Adrenal gland (tissue), 12 donors: Measurements from ENCODE around the gene CMBL. TPM values are rescaled to one million over a fixed set of nuclear protein-coding genes. Genes with fewer than 3 reads are reported as not detected.

ENCODE experiments used
- DNase-seq, 7 donors: peaks; one replicate each; pipeline ENCODE4 v3.0.0-alpha.2; 2019 to 2020
- H3K27ac ChIP-seq, 5 donors: fragments of 200-600 bp; sonication (generic) in 4 of 5; 1 replicate in 3 of 5; 2 replicates in 2 of 5; pipeline versions ENCODE4 v1.5.1 to v1.8.0; 2016 to 2020; ENCODE audit warnings: mild to moderate bottlenecking in 1 of 5
- H3K27me3 ChIP-seq: fragments of 200-600 bp; 2 replicates; pipeline ENCODE4 v1.8.0; 2021
- H3K36me3 ChIP-seq, 2 donors: fragments of 200-600 bp; replicated peaks in 1 of 2; 1 replicate in 1 of 2; 2 replicates in 1 of 2; pipeline versions ENCODE4 v1.5.1 to v1.8.0; 2018 to 2022
- H3K4me1 ChIP-seq, 2 donors: fragments of 200-600 bp; replicated peaks in 1 of 2; 1 replicate in 1 of 2; 2 replicates in 1 of 2; pipeline versions ENCODE4 v1.5.1 to v1.8.0; 2018 to 2021
- H3K4me3 ChIP-seq, 4 donors: fragments of 200-600 bp; sonication (generic) in 3 of 4; one replicate each; pipeline ENCODE4 v1.5.1; 2016 to 2018
- H3K9me3 ChIP-seq, 3 donors: fragments of 200-600 bp; sonication (generic) in 1 of 3; replicated peaks in 1 of 3; 1 replicate in 2 of 3; 2 replicates in 1 of 3; pipeline versions ENCODE4 v1.5.1 to v1.8.0; 2016 to 2021
- CTCF ChIP-seq, 6 experiments: fragments of 450-650 bp in 4 of 6; fragments of 200-600 bp in 2 of 6; sonication (generic) in 1 of 6; IDR thresholded peaks; 1 replicate in 5 of 6; 2 replicates in 1 of 6; pipeline versions ENCODE4 v1.5.1 to v1.8.0; 2016 to 2021; ENCODE audit warnings: antibody characterized with exemption in 6 of 6, mild to moderate bottlenecking in 2 of 6, moderate library complexity in 1 of 6
- POLR2A ChIP-seq, 2 donors: fragments of 450-650 bp; IDR thresholded peaks; one replicate each; pipeline ENCODE4 v1.6.1; 2017; ENCODE audit warnings: antibody characterized with exemption in 2 of 2, mild to moderate bottlenecking in 2 of 2, moderate library complexity in 1 of 2
- WGBS, 4 donors: extraction: QIAGEN DNeasy Blood & Tissue Kit in 2 of 4; methylation state at CpG; one replicate each; pipeline versions ENCODE4 v1.1.5 to v1.1.7; 2013 to 2017; 5-methylcytosine and 5-hydroxymethylcytosine counted together
- intact Hi-C, 2 donors: fragments of 100-400 bp; cut with DNase I; formaldehyde crosslinking; loops; one replicate each; pipeline versions ENCODE4 v1.14.1 to v1.15.0; 2022 to 2023
- polyA plus RNA-seq, 3 donors: library from polyadenylated mRNA; stranded (reverse); fragments of 200-250 nt in 2 of 3; fragments of 350-450 nt in 1 of 3; fragmentation: Illumina TruSeq in 1 of 3; extraction: RNeasy Lipid Tissue Mini Kit (QIAGEN cat#74804) in 1 of 3; gene quantifications; one replicate each; pipeline ENCODE4 v1.2.3, GENCODE V29; 2013 to 2014
- total RNA-seq, 9 donors: library from RNA; depleted of rRNA in 4 of 9; stranded (reverse); fragments of >200 nt in 4 of 9; fragments of 120-200 nt in 1 of 9; fragmentation: NEBNext Ultra II Directional in 1 of 9; extraction: Animal tissue kit (Norgen Biotek cat#: 25700) in 1 of 9; gene quantifications; one replicate each; pipeline versions ENCODE4 v1.1.0 to v1.2.4, GENCODE V29; 2013 to 2023
- donor health status: healthy with polysubstance abuse.
- donor health status: Bipolar disorder and iron deficiency.
- donor health status: DM: yes; HTN: yes; CAD: no.
- donor health status: DM: no; HTN: no; CAD: no.
- donor health status: DM: no; HTN: no; CAD: no.
- donor health status: DM: yes; HTN: yes; CAD: no.

Gene CMBL
- total and polyA plus RNA-seq, 12 donors, result 14.9 to 87.7 (median 28.9) TPM

GRCh38 chr5:10323588-10324488 lies 16.1 kb upstream of the CMBL start:
- intact Hi-C loops, result no loop called here
- H3K4me1 ChIP-seq, result no peaks in the 10 kb centered on the region
- no peaks in the 10 kb centered on the region for H3K36me3 ChIP-seq
- no peak for TF ChIP-seq CTCF (IDR thresholded peaks at IDR 0.05)
- no peak for TF ChIP-seq POLR2A (IDR thresholded peaks at IDR 0.05)
- WGBS, 4 donors, result 69 to 77% (median 71%) methylated on average over 6 of the region's 6 CpGs
- no peaks in the 10 kb centered on the region for H3K9me3 ChIP-seq
- no peaks in the 10 kb centered on the region for H3K27me3 ChIP-seq
- no peak overlapping the region for H3K27ac ChIP-seq
- no peak overlapping the region for H3K4me3 ChIP-seq
- peak in 1 of 7 donors; percentile 46 for DNase-seq

DNA sequence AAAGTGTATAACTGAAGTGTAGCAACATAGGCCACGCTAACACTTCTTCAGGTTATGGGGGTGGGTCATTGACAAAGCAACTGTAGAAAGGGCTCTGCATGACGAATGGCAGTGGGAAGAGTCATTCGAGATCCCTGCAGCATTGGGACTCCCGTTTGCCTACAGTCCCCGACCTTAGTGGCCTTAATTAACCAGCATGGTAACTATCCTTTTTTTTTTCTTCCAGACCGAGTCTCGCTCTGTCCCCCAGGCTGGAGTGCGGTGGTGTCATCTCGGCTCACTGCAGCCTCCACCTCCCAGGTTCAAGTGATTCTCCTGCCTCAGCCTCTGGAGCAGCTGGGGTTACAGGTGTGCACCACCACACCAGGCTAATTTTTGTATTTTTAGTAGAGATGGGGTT lies 14.2 kb upstream of the CMBL start:
- DNase-seq, result no peak
- TF ChIP-seq POLR2A (IDR thresholded peaks at IDR 0.05) (no peak), CTCF (IDR thresholded peaks at IDR 0.05) (no peak)
- intact Hi-C loops, result no loop called here
- Histone ChIP-seq H3K4me3 (no peak overlapping the region), H3K36me3 (no peaks in the 10 kb centered on the region), H3K9me3 (no peaks in the 10 kb centered on the region), H3K27me3 (no peaks in the 10 kb centered on the region), H3K4me1 (no peaks in the 10 kb centered on the region), H3K27ac (no peak overlapping the region)
- WGBS, 4 donors, result 74 to 81% (median 81%) methylated on average over 9 of the region's 9 CpGs

GRCh38 chr5:10320793-10321192 lies 13.1 kb upstream of the CMBL start:
- no peak for DNase-seq
- no peak overlapping the region for H3K4me3 ChIP-seq
- H3K27ac ChIP-seq, result no peak overlapping the region
- TF ChIP-seq CTCF (IDR thresholded peaks at IDR 0.05) (no peak), POLR2A (IDR thresholded peaks at IDR 0.05) (no peak)
- no peaks in the 10 kb centered on the region for H3K9me3 ChIP-seq
- 61 to 67% (median 65%) methylated on average over 3 of the region's 3 CpGs for WGBS, 4 donors
- no peaks in the 10 kb centered on the region for H3K4me1 ChIP-seq
- intact Hi-C loops, result no loop called here
- H3K27me3 ChIP-seq, result no peaks in the 10 kb centered on the region
- H3K36me3 ChIP-seq, result no peaks in the 10 kb centered on the region

- H3K27me3 ChIP-seq, result no peaks in the 10 kb centered on the region
- no peaks in the 10 kb centered on the region for H3K36me3 ChIP-seq
- TF ChIP-seq CTCF (IDR thresholded peaks at IDR 0.05) (peak in 2 of 6 experiments; percentile 13 to 17), POLR2A (IDR thresholded peaks at IDR 0.05) (no peak)
- H3K4me3 ChIP-seq, result no peak overlapping the region
- 53 to 60% (median 55%) methylated on average over 11 of the region's 11 CpGs for whole genome bisulfite sequencing, 4 donors
- H3K4me1 ChIP-seq, result no peaks in the 10 kb centered on the region
- peak; percentile 53 to 85 (median 76) for DNase-seq
- intact Hi-C loops, result no loop called here
- H3K9me3 ChIP-seq, result no peaks in the 10 kb centered on the region
- no peak overlapping the region for H3K27ac ChIP-seq
Observed at GRCh38 chr5:10319202-10319851, 11.6 kb upstream of the CMBL start.
